Colonic mucosa (tissue), 4 donors: Measurements from ENCODE around the gene CFDP1. TPM values are rescaled to one million over a fixed set of nuclear protein-coding genes. Genes with fewer than 3 reads are reported as not detected.
"Not testable (repeated sequence)": the region's sequence is repeated elsewhere in the genome, so short reads cannot be mapped to it uniquely, and the experiment has no call there.

Experiments
- DNase-seq: peaks from one replicate; pipeline ENCODE4 v3.0.0-alpha.2; 2020
- H3K27ac ChIP-seq: fragments of 200-600 bp; one replicate; pipeline ENCODE4 v1.8.0; 2021
- H3K27me3 ChIP-seq: fragments of 200-600 bp; one replicate; pipeline ENCODE4 v1.8.0; 2021
- H3K36me3 ChIP-seq: fragments of 200-600 bp; one replicate; pipeline ENCODE4 v1.8.0; 2021
- H3K4me1 ChIP-seq: fragments of 200-600 bp; one replicate; pipeline ENCODE4 v1.8.0; 2021; ENCODE audit warnings: mild to moderate bottlenecking
- H3K4me3 ChIP-seq: fragments of 200-600 bp; one replicate; pipeline ENCODE4 v1.8.0; 2021
- H3K9ac ChIP-seq, 2 donors: one replicate each; pipeline ENCODE4 v1.7.0; 2013; ENCODE audit warnings: control low read depth in 2 of 2, low read depth in 2 of 2, low read length in 2 of 2
- H3K9me3 ChIP-seq: fragments of 200-600 bp; one replicate; pipeline ENCODE4 v1.8.0; 2021
- CTCF ChIP-seq: fragments of 200-600 bp; IDR thresholded peaks from one replicate; pipeline ENCODE4 v1.8.0; 2022; ENCODE audit warnings: antibody characterized with exemption, mild to moderate bottlenecking
- intact Hi-C: fragments of 100-400 bp; cut with DNase I; formaldehyde crosslinking; loops from one replicate; pipeline ENCODE4 v1.14.1; 2022
- total RNA-seq, 2 donors: library from RNA; stranded (reverse); fragmentation: NEBNext Ultra II Directional in 1 of 2; extraction: Animal tissue kit (Norgen Biotek cat#: 25700) in 1 of 2; gene quantifications; one replicate each; pipeline ENCODE4 v1.2.1, GENCODE V29; 2021
- donor health status: healthy.
- donor health status: DM: no; HTN: no; CAD: no.
- donor health status: DM: no; HTN: no; CAD: no.

The CFDP1 gene
- total RNA-seq, 2 donors from 2014 or later: 61.6 to 75.8 TPM

GRCh38 chr16:75288181-75288580, 145.1 kb downstream of the CFDP1 start:
- no peaks in the 10 kb centered on the region for H3K36me3 ChIP-seq
- TF ChIP-seq CTCF: no peak
- intact Hi-C loops: no loop called here
- H3K27me3 ChIP-seq: no peaks in the 10 kb centered on the region
- no peak for DNase-seq
- H3K4me3 ChIP-seq: no peak overlapping the region
- no peaks in the 10 kb centered on the region for H3K9me3 ChIP-seq
- H3K9ac ChIP-seq: no peak overlapping the region
- no peaks in the 10 kb centered on the region for H3K4me1 ChIP-seq
- no peak overlapping the region for H3K27ac ChIP-seq

- no peak for TF ChIP-seq CTCF
- no peak overlapping the region for H3K4me3 ChIP-seq
- no peaks in the 10 kb centered on the region for H3K9me3 ChIP-seq
- H3K9ac ChIP-seq: no peak overlapping the region
- peak; percentile 40 for DNase-seq
- H3K27ac ChIP-seq: no peak overlapping the region
- intact Hi-C loops: no loop called here
- H3K36me3 ChIP-seq: no peaks in the 10 kb centered on the region
- no peaks in the 10 kb centered on the region for H3K4me1 ChIP-seq
- H3K27me3 ChIP-seq: no peaks in the 10 kb centered on the region
Measured at GRCh38 chr16:75287708-75288107, 145.6 kb downstream of the CFDP1 start.

GRCh38 chr16:75286389-75286788, 146.9 kb downstream of the CFDP1 start:
- intact Hi-C loops: no loop called here
- Histone ChIP-seq H3K27ac (no peak overlapping the region), H3K9me3 (no peaks in the 10 kb centered on the region), H3K4me3 (no peak overlapping the region), H3K27me3 (no peaks in the 10 kb centered on the region), H3K4me1 (no peaks in the 10 kb centered on the region), H3K36me3 (no peaks in the 10 kb centered on the region), H3K9ac (no peak overlapping the region)
- no peak for TF ChIP-seq CTCF
- no peak for DNase-seq

- Histone ChIP-seq H3K4me3 (no peak overlapping the region), H3K9ac (no peak overlapping the region), H3K4me1 (no peaks in the 10 kb centered on the region), H3K27me3 (no peaks in the 10 kb centered on the region), H3K9me3 (no peaks in the 10 kb centered on the region), H3K36me3 (no peaks in the 10 kb centered on the region), H3K27ac (no peak overlapping the region)
- DNase-seq: no peak
- TF ChIP-seq CTCF: no peak
- intact Hi-C loops: no loop called here
Measured at GRCh38 chr16:75282466-75283281, 150.6 kb downstream of the CFDP1 start.

- Histone ChIP-seq H3K4me1 (no peaks in the 10 kb centered on the region), H3K36me3 (no peaks in the 10 kb centered on the region), H3K27ac (no peak overlapping the region), H3K4me3 (no peak overlapping the region), H3K27me3 (no peaks in the 10 kb centered on the region), H3K9ac (no peak overlapping the region), H3K9me3 (no peaks in the 10 kb centered on the region)
- TF ChIP-seq CTCF: no peak
- no peak for DNase-seq
- intact Hi-C loops: no loop called here
Measured at GRCh38 chr16:75281826-75282225, 151.5 kb downstream of the CFDP1 start.

- H3K4me3 ChIP-seq, H3K27ac ChIP-seq, H3K27me3 ChIP-seq, intact Hi-C loops, H3K9ac ChIP-seq, DNase-seq, H3K4me1 ChIP-seq, H3K9me3 ChIP-seq, H3K36me3 ChIP-seq: not testable (repeated sequence)
Measured at GRCh38 chr16:75281009-75281408, 152.3 kb downstream of the CFDP1 start.
